ENCODE measurements around the gene RAB36. TPM values are rescaled to one million over a fixed set of nuclear protein-coding genes. Genes with fewer than 3 reads are reported as not detected.

Gene RAB36
- total RNA-seq, 2 donors from 2014 or later: 2.6 to 3.3 TPM

DNA sequence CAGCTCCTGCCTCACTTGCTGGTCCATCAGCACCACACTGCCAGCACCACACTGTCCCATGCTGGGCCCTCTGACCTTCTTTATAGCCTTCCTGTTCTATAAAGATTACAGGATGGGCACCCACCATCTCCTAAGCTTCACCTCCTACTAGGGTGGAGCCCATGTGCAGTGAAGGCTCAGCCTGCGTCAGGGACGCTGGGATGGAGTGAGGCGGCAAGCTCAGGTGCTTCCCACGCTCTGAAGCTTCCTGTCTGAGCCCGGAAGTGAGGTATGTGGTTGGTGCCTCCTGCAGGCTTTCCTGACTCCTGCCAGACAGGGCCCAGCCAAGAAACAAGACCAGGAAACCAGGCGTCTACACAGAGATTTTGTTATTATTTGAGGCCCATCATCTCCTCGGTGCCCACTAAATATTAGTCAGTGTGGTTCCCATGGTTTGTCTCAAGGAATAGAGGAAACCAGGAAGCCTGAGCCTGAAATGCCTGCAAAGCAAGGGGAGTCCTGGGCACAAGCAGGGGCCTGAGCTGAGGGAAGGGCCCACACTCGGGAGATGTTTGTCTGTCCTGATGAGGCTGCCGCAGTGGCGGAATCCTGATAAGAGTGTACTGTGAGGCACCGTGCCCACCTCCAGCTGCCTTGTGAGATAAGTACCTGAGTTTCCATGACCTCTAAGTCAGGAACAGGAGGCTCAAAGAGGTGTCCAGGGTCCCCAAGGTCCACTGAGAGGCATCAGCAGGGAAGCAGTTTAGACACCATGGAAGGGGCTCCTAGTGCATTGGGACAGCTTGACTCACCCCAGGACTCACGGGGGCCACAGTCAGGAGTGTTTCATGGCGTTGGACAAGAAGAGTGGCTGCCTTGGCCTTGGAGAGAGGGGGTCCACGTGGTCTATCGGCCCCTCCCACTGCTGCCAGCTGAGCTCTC, 25.5 kb upstream of the RAB36 start:
- Mint-ChIP-seq H3K4me1 (no peaks in the 10 kb centered on the region), H3K27ac (peak overlapping the region; percentile 64), H3K36me3 (ENCODE audit: low read depth) (no peaks in the 10 kb centered on the region), H3K27me3 (ENCODE audit: insufficient read depth) (no peaks in the 10 kb centered on the region), H3K4me3 (no peak overlapping the region), H3K9me3 (no peaks in the 10 kb centered on the region)
- DNase-seq: no peak
- Histone ChIP-seq H3K27me3 (ENCODE audit: control insufficient read depth, insufficient read depth, low read length, poor library complexity, severe bottlenecking) (no peaks in the 10 kb centered on the region), H3K4me1 (ENCODE audit: control insufficient read depth, insufficient read depth, low read length) (no peaks in the 10 kb centered on the region), H3K9ac (ENCODE audit: extremely low read depth, low read length, poor library complexity, severe bottlenecking) (no peak overlapping the region), H3K9me3 (ENCODE audit: control insufficient read depth, low read length) (no peaks in the 10 kb centered on the region), H3K27ac (ENCODE audit: low read depth, low read length) (no peak overlapping the region), H3K4me3 (ENCODE audit: low read length) (no peak overlapping the region), H3K36me3 (ENCODE audit: control insufficient read depth, insufficient read depth, low read length) (no peaks in the 10 kb centered on the region)
- TF ChIP-seq CTCF (conservative IDR thresholded peaks at IDR 0.05): peak; percentile 48
- 89 to 90% methylated on average over 11 to 15 of the region's 15 CpGs for WGBS, 2 experiments (ENCODE audit: insufficient coverage in 1 of 2, insufficient read length in 1 of 2)

DNA sequence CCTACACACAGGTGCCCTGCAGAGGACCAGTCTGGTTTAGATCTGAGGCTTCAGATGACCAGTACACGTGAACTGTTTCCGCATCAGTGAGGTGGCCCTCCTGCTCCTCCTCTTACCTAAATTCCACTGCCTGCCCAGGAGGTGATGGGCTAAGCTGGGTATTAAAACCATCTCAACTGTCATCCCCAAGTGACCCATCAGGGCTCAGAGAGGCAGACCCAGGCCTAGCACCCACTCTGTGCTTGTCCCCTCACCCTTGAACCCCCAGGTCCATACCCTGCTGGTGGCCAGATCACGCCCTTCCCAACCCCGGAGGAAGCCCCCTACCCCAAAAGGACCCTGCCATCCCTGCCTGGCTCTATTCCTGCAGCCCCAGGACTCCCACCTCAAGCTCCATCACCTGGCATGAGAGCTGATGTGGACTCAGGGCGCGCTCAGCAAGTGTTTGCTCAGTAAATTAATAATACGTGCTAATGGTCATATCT, 24.8 kb upstream of the RAB36 start:
- Mint-ChIP-seq H3K27ac (no peak overlapping the region), H3K27me3 (ENCODE audit: insufficient read depth) (no peaks in the 10 kb centered on the region), H3K36me3 (ENCODE audit: low read depth) (no peaks in the 10 kb centered on the region), H3K4me1 (no peaks in the 10 kb centered on the region), H3K9me3 (no peaks in the 10 kb centered on the region), H3K4me3 (no peak overlapping the region)
- H3K27ac ChIP-seq (ENCODE audit: low read depth, low read length): no peak overlapping the region
- H3K4me1 ChIP-seq (ENCODE audit: control insufficient read depth, insufficient read depth, low read length): no peaks in the 10 kb centered on the region
- no peaks in the 10 kb centered on the region for H3K36me3 ChIP-seq (ENCODE audit: control insufficient read depth, insufficient read depth, low read length)
- no peaks in the 10 kb centered on the region for H3K9me3 ChIP-seq (ENCODE audit: control insufficient read depth, low read length)
- H3K9ac ChIP-seq (ENCODE audit: extremely low read depth, low read length, poor library complexity, severe bottlenecking): no peak overlapping the region
- 97 to 100% methylated on average over 3 to 7 of the region's 7 CpGs for WGBS, 2 experiments (ENCODE audit: insufficient coverage in 1 of 2, insufficient read length in 1 of 2)
- no peak for DNase-seq
- no peak for TF ChIP-seq CTCF (conservative IDR thresholded peaks at IDR 0.05)
- H3K4me3 ChIP-seq (ENCODE audit: low read length): no peak overlapping the region
- no peaks in the 10 kb centered on the region for H3K27me3 ChIP-seq (ENCODE audit: control insufficient read depth, insufficient read depth, low read length, poor library complexity, severe bottlenecking)

DNA sequence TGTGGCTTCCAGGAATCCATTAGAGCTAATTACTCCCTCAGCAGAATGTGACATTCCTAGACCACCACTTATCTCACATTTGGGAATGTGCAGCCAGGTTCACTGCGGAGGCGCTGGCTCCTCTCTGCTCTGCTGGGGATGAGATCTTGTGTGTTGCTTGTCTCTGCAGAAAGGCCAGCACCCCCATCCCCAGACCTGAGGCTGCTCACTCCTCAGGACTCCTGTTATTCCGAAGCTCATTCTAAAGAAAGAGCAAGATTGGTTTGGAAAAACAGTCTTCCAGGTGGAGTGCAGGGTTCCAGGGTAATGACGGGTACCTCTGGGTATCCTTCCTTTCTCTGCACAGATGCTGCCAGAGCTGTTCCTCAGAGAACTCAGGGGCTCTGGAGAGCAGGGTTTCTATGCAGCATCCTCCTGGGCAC, 24.3 kb upstream of the RAB36 start:
- no peak overlapping the region for H3K27ac ChIP-seq (ENCODE audit: low read depth, low read length)
- no peaks in the 10 kb centered on the region for H3K9me3 Mint-ChIP-seq
- H3K27me3 ChIP-seq (ENCODE audit: control insufficient read depth, insufficient read depth, low read length, poor library complexity, severe bottlenecking): no peaks in the 10 kb centered on the region
- H3K4me1 Mint-ChIP-seq: no peaks in the 10 kb centered on the region
- H3K27ac Mint-ChIP-seq: no peak overlapping the region
- H3K9ac ChIP-seq (ENCODE audit: extremely low read depth, low read length, poor library complexity, severe bottlenecking): no peak overlapping the region
- TF ChIP-seq CTCF (conservative IDR thresholded peaks at IDR 0.05): no peak
- DNase-seq: no peak
- no peaks in the 10 kb centered on the region for H3K9me3 ChIP-seq (ENCODE audit: control insufficient read depth, low read length)
- no peaks in the 10 kb centered on the region for H3K36me3 ChIP-seq (ENCODE audit: control insufficient read depth, insufficient read depth, low read length)
- no peak overlapping the region for H3K4me3 ChIP-seq (ENCODE audit: low read length)
- H3K4me3 Mint-ChIP-seq: no peak overlapping the region
- no peaks in the 10 kb centered on the region for H3K27me3 Mint-ChIP-seq (ENCODE audit: insufficient read depth)
- 88 to 100% methylated on average over 2 to 4 of the region's 4 CpGs for WGBS, 2 experiments (ENCODE audit: insufficient coverage in 1 of 2, insufficient read length in 1 of 2)
- H3K4me1 ChIP-seq (ENCODE audit: control insufficient read depth, insufficient read depth, low read length): no peaks in the 10 kb centered on the region
- H3K36me3 Mint-ChIP-seq (ENCODE audit: low read depth): no peaks in the 10 kb centered on the region
